Measurements from ENCODE around the gene DENND1A. TPM values are rescaled to one million over a fixed set of nuclear protein-coding genes. Genes with fewer than 3 reads are reported as not detected.
A peak's percentile ranks its signal among the peaks of the same experiment; 100 is the strongest.
"Not testable (repeated sequence)": the region's sequence is repeated elsewhere in the genome, so short reads cannot be mapped to it uniquely, and the experiment has no call there.

The DENND1A gene
- total RNA-seq, 1 donor from 2014 or later, result 18.5 TPM

DNA sequence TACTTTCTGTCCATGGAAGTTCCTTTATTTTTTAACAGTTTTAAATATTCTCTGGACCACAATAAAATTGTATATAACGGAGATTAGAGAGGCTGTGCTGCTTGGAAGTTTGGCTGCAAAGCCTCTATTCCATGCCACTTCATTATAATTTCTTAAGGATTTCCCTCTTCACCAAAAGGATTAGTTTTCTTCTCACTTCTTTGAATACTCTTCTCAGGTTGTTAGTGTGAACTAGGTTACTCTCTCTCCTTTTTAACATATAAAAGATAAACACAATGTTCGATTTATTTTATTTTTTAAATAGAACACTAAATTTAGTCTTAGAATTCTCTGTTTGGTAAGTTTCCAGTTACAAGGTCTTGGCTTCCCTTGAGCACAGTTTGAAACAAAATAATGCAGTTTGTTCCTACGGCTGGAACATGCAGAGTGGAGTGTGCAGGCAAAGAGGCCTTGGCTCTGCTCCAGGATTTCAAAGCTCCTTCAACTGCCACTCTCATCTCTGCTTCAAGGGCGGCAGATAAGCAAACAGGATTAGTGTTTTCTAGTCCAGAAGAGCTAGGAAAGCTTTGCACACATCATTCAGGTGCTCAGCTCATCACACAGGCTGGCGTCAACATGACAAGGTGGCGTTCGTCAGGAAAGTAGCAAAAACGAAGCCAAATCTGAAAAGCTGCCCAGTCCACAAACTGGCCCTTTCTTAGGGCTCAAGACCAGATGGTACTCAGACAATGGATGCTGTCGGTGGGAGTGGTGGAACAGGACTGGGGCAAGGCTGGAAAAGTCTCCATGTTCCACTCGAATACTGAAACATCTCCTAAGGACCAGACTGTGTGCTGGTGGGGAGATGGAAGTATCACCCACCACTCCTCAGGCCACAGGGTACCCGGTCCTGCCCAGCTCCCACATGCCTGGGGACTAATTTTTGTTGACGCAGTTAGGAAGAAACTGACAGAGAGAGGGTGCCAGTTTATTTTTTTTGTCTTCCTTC lies 287.3 kb downstream of the DENND1A start:
- DNase-seq (ENCODE audit: low spot score), result no peak
- intact Hi-C loops (cut with micrococcal nuclease), result loop anchor here (5.0 kb wide), 1 partner anchor 80 kb away; no protein-coding TSS in a partner anchor
- no peak overlapping the region for H3K27ac Mint-ChIP-seq
- peaks cover 1% of the 10 kb centered on the region for H3K36me3 Mint-ChIP-seq (ENCODE audit: low read depth)
- H3K9me3 Mint-ChIP-seq, result no peaks in the 10 kb centered on the region
- peaks cover 27% of the 10 kb centered on the region for H3K27me3 Mint-ChIP-seq (ENCODE audit: insufficient read depth)
- H3K4me1 Mint-ChIP-seq (ENCODE audit: low read depth), result peaks cover 31% of the 10 kb centered on the region
- H3K4me3 Mint-ChIP-seq, result no peak overlapping the region

DNA sequence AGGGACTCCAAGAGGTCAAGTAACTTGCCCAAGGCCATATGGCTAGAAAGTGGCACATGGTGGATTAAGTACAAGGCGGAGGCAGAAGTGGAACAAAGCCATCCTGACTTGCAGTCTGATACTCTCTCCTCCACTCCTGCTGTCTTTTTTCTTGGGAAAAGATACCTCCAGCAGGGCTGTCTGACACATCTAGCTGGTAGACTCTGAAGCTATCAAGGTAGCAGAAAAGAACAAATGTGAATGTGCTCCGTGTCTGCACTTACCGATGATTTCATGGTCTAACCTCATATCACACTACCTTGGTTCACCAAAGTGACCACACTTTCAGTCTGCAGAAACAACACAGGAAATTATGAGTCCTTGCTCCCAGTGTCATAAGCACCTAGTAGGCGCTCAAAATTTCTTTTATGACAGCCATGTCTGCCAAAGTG lies 289.1 kb downstream of the DENND1A start:
- peaks cover 24% of the 10 kb centered on the region for H3K27me3 Mint-ChIP-seq (ENCODE audit: insufficient read depth)
- DNase-seq (ENCODE audit: low spot score), result peak; percentile 22
- H3K36me3 Mint-ChIP-seq (ENCODE audit: low read depth), result peaks cover 1% of the 10 kb centered on the region
- H3K27ac Mint-ChIP-seq, result no peak overlapping the region
- H3K9me3 Mint-ChIP-seq, result no peaks in the 10 kb centered on the region
- H3K4me3 Mint-ChIP-seq, result no peak overlapping the region
- intact Hi-C loops (cut with micrococcal nuclease), result loop anchor here (2.0 to 5.0 kb wide), 3 partner anchors 79 to 416 kb away; no protein-coding TSS in a partner anchor
- peaks cover 36% of the 10 kb centered on the region for H3K4me1 Mint-ChIP-seq (ENCODE audit: low read depth)

DNA sequence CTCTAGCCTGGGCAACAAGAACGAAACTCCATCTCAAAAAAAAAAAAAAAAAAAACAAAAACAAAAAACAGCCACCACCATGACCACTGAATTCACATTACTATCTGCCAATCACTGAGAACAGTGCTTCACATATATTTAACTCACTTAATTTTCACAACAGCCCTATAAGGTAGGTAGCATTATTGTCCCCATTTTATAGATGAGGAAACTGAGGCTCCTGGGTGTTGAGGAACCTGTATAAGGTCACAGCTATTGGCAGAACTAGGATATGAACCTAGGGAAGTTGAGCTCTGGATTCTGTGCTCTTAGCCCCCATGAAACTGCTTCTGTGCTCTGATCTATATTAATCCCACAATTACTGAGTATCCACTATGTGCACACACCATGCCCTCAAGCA lies 290.2 kb downstream of the DENND1A start:
- H3K4me1 Mint-ChIP-seq (ENCODE audit: low read depth), result peaks cover 36% of the 10 kb centered on the region
- H3K27ac Mint-ChIP-seq, result no peak overlapping the region
- no peak for DNase-seq (ENCODE audit: low spot score)
- H3K9me3 Mint-ChIP-seq, result no peaks in the 10 kb centered on the region
- H3K27me3 Mint-ChIP-seq (ENCODE audit: insufficient read depth), result peaks cover 26% of the 10 kb centered on the region
- no peak overlapping the region for H3K4me3 Mint-ChIP-seq
- intact Hi-C loops (cut with micrococcal nuclease), result loop anchor here (2.0 to 5.0 kb wide), 4 partner anchors 77 to 415 kb away; no protein-coding TSS in a partner anchor
- peaks cover 1% of the 10 kb centered on the region for H3K36me3 Mint-ChIP-seq (ENCODE audit: low read depth)

DNA sequence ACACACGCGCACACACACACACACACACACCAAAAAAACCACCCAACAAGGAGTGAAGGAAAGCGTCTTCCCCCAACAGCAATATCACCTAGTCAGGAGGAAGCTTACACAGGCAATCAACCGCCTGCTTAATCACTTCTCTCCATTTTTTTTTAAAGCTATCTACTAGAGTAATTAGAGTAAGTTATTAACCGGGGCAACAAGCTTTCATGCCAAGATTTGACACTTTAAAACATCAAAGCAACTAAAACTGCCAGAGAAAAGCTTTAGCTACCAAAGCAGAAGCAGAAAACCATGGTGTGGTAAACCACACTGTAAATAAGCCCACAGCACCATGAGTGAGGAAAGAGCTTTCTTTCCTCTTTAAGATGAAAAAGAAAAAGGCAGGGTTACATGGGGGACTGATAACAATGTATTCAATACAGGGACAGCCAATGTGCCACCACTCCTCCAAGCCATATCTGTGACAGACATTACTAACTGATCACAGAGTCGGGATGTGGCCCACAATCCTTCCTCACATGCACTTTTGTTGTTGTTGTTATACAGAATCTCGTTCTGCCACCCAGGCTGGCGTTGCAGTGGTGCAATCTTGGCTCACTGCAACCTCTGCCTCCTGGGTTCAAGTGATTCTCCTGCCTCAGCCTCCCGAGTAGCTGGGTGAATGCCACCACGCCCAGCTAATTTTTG lies 291.8 kb downstream of the DENND1A start:
- H3K4me1 Mint-ChIP-seq (ENCODE audit: low read depth), result peaks cover 36% of the 10 kb centered on the region
- H3K36me3 Mint-ChIP-seq (ENCODE audit: low read depth), result peaks cover 1% of the 10 kb centered on the region
- peaks cover 36% of the 10 kb centered on the region for H3K27me3 Mint-ChIP-seq (ENCODE audit: insufficient read depth)
- H3K4me3 Mint-ChIP-seq, result peak overlapping the region; percentile 72
- H3K9me3 Mint-ChIP-seq, result no peaks in the 10 kb centered on the region
- intact Hi-C loops (cut with micrococcal nuclease), result loop anchor here (5.0 kb wide), 1 partner anchor 289 kb away; no protein-coding TSS in a partner anchor
- DNase-seq (ENCODE audit: low spot score), result peak; percentile 26
- peak overlapping the region; percentile 64 for H3K27ac Mint-ChIP-seq

DNA sequence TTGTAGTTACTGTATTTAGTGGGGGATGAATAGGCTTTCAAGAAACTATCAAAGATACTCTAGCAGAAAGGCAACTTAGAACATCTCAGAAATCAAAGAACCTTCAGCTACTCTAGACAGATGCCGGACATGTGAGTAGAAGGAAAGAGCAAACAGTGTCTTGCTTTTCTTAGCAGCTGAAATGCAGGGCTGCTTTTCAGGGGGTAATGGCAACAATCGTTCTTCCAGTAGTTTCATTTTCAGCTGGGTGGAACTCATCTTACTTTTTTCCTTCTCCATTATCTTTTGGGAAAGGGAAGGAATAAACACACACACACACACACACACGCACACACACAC lies 292.4 kb downstream of the DENND1A start:
- Mint-ChIP-seq H3K4me3 (peak overlapping the region; percentile 72), H3K27me3 (ENCODE audit: insufficient read depth) (peaks cover 32% of the 10 kb centered on the region), H3K4me1 (ENCODE audit: low read depth) (peaks cover 36% of the 10 kb centered on the region), H3K9me3 (no peaks in the 10 kb centered on the region), H3K27ac (peak overlapping the region; percentile 64), H3K36me3 (ENCODE audit: low read depth) (peaks cover 1% of the 10 kb centered on the region)
- intact Hi-C loops (cut with micrococcal nuclease), result loop anchor here (5.0 kb wide), 1 partner anchor 290 kb away; no protein-coding TSS in a partner anchor
- DNase-seq (ENCODE audit: low spot score), result no peak

DNA sequence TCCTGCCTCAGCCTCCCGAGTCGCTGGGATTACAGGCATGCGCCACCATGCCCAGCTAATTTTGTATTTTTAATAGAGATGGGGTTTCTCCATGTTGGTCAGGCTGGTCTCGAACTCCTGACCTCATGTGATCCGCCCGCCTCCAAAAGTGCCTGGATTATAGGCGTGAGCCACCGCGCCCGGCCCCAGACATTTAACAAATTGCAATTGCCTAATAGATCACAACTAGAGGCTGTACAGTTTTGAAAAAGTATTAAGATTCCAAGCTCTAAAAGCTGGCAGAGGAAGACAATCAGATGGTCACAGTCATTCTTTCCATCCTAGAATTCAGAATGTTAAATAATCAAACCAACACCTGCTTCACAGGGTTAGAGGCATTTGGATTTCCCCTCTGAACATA lies 293.1 kb downstream of the DENND1A start:
- H3K4me3 Mint-ChIP-seq, result peak overlapping the region; percentile 33
- H3K9me3 Mint-ChIP-seq; H3K27ac Mint-ChIP-seq; DNase-seq (ENCODE audit: low spot score); H3K36me3 Mint-ChIP-seq (ENCODE audit: low read depth): not testable (repeated sequence)
- intact Hi-C loops (cut with micrococcal nuclease), result loop anchor here (5.0 kb wide), 1 partner anchor 290 kb away; no protein-coding TSS in a partner anchor
- H3K27me3 Mint-ChIP-seq (ENCODE audit: insufficient read depth), result peaks cover 34% of the 10 kb centered on the region
- peaks cover 36% of the 10 kb centered on the region for H3K4me1 Mint-ChIP-seq (ENCODE audit: low read depth)

DNA sequence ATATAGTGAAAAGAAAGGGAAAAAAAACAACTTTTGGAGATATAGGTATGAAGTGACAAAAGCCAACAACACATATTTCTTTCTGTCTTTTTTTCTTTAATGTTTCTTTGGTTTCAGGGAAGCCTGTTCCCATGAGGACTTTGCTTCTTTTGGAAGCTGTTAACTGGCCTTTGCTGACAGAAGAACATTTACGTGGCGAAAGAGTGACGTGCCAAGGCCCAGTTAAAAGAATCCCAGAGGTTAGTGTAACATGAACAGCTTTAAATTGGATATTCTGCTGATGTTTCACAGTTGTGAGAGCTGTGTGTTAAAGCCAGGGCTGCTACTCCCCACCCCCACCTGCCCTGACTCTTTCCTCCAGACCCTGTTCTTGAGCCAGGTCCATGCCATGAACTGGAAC lies 298.1 kb downstream of the DENND1A start:
- Mint-ChIP-seq H3K36me3 (ENCODE audit: low read depth) (no peaks in the 10 kb centered on the region), H3K27me3 (ENCODE audit: insufficient read depth) (peaks cover 16% of the 10 kb centered on the region), H3K27ac (no peak overlapping the region), H3K4me1 (ENCODE audit: low read depth) (no peaks in the 10 kb centered on the region), H3K4me3 (no peak overlapping the region), H3K9me3 (no peaks in the 10 kb centered on the region)
- DNase-seq (ENCODE audit: low spot score), result no peak
- intact Hi-C loops (cut with micrococcal nuclease), result no loop called here

DNA sequence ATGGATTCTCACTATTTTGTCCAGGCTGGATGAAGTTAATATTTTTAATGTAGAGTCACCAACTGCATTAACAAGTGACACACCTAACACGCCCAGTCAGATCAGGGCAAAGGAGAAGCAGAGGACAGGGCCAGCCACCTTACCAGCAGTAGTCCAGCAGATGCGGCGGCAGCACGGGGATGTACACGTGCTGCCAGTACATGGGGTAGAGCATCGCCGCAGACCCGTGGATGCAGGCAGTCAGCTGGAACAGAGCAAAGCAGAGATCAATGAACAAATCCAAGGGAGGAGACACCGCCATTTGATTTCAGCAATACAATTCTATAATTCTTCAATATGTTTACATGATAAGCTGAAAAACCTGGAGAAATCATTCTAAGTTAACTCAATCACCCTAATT lies 299.7 kb downstream of the DENND1A start:
- Mint-ChIP-seq H3K27me3 (ENCODE audit: insufficient read depth) (peaks cover 14% of the 10 kb centered on the region), H3K4me3 (no peak overlapping the region), H3K9me3 (no peaks in the 10 kb centered on the region), H3K36me3 (ENCODE audit: low read depth) (peaks cover 3% of the 10 kb centered on the region), H3K27ac (no peak overlapping the region), H3K4me1 (ENCODE audit: low read depth) (no peaks in the 10 kb centered on the region)
- intact Hi-C loops (cut with micrococcal nuclease), result no loop called here
- no peak for DNase-seq (ENCODE audit: low spot score)

DNA sequence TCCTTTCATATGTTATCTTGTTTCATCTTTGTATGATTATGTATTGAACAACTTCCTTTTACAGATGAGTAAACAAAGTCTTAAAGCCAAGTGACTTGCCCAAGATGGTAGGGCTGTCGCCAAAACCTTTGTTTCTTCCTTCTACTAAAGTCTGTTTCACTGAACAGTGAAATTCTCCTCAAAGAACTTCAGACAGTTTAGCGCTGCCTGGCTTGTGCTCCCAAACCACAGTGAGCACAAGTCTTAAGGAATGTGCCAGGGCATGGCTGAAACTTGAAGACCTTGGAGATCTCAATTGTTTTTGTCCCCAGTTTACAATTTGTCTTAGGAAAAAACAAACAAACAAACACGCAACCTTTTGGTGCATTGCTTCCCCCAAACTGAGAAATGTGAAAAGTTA lies 300.4 kb downstream of the DENND1A start:
- no peak overlapping the region for H3K27ac Mint-ChIP-seq
- peaks cover 3% of the 10 kb centered on the region for H3K36me3 Mint-ChIP-seq (ENCODE audit: low read depth)
- H3K9me3 Mint-ChIP-seq, result no peaks in the 10 kb centered on the region
- intact Hi-C loops (cut with micrococcal nuclease), result no loop called here
- H3K4me1 Mint-ChIP-seq (ENCODE audit: low read depth), result no peaks in the 10 kb centered on the region
- peaks cover 13% of the 10 kb centered on the region for H3K27me3 Mint-ChIP-seq (ENCODE audit: insufficient read depth)
- no peak for DNase-seq (ENCODE audit: low spot score)
- H3K4me3 Mint-ChIP-seq, result no peak overlapping the region

DNA sequence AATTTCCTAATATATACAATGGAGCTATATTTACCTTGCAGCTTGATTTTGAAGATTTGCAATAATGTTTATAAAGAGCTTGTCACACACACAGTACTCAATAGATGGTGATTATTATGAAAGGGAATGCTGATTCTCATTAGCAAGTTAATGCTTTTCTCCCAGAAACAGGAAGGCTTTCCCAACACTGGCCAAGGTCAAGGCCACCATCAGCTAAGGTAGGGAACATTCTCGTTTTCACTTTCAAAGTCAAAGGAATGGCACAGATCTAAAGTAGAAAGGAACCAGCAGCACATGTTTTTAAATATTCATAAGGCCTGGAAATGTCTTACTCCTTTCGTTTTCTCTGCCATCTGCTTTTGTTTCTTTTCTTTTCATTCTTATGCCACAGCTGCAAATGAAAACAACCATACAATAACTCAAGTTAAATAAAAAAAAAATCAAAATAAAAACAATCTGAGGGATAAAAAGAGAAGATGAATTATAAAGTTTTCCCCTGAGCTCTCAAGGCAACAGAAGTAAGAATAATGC lies 307.1 kb downstream of the DENND1A start:
- Mint-ChIP-seq H3K4me3 (no peak overlapping the region), H3K27ac (no peak overlapping the region), H3K4me1 (ENCODE audit: low read depth) (no peaks in the 10 kb centered on the region), H3K9me3 (no peaks in the 10 kb centered on the region), H3K27me3 (ENCODE audit: insufficient read depth) (peaks cover 2% of the 10 kb centered on the region), H3K36me3 (ENCODE audit: low read depth) (peaks cover 3% of the 10 kb centered on the region)
- no peak for DNase-seq (ENCODE audit: low spot score)
- intact Hi-C loops (cut with micrococcal nuclease), result no loop called here

DNA sequence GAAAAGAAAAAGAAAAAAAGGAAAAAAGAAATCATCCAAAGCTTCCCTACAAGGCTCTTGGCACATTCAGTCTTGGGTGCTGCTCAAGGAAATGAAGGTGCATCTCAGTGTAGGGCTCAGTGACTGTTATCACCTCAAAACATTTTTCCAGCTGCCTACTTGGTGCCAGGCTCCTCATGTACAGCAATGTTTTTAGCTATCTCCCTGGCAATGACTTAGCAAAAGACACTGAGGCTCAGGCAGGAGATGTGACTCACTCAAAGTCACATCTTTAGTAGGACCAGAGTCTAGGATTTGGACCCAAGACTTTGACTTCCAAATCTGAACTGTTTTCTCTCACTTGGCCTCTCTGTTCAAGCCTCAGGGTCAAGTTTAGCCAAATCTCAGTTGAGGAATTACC lies 309.7 kb downstream of the DENND1A start:
- H3K27me3 Mint-ChIP-seq (ENCODE audit: insufficient read depth), result peaks cover 2% of the 10 kb centered on the region
- H3K4me3 Mint-ChIP-seq, result no peak overlapping the region
- H3K9me3 Mint-ChIP-seq, result no peaks in the 10 kb centered on the region
- no peaks in the 10 kb centered on the region for H3K36me3 Mint-ChIP-seq (ENCODE audit: low read depth)
- no peaks in the 10 kb centered on the region for H3K4me1 Mint-ChIP-seq (ENCODE audit: low read depth)
- DNase-seq (ENCODE audit: low spot score), result no peak
- intact Hi-C loops (cut with micrococcal nuclease), result no loop called here
- no peak overlapping the region for H3K27ac Mint-ChIP-seq

DNA sequence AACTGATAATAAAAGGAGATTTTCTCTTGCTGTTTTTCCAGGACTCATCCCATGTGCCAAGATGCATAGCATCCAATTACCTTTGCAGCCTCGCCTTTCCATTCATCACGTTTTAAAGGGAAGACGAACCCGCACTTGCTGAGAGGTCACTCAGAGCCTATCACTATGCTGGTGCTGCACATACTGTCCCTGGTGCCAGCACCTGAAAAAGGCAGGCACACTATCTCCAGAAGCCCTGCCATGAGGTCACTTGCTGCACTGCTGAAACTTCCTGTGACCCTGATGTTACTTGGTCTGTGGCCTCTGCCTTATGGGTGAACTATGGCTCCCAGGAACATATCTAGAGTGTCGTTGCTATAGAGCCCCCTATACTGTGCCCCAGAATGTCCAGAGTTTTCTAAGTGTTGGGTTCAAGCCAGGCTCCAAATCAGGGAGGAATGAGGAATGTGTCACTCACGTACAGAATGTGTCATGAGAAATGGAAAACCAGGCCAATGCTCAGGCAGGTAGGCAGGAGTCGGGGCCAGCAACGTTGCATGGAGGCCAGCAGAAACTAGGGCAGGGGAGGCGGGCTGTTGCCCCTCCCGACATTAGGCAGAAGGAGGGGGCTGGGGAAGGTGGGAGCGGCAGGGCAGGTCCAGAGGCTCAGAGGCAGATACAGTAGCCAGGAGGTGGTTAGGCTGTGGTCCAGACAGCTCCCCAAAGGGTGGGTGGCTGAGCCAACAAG lies 311.8 kb downstream of the DENND1A start:
- Mint-ChIP-seq H3K27ac (no peak overlapping the region), H3K36me3 (ENCODE audit: low read depth) (no peaks in the 10 kb centered on the region), H3K4me1 (ENCODE audit: low read depth) (no peaks in the 10 kb centered on the region), H3K9me3 (no peaks in the 10 kb centered on the region), H3K27me3 (ENCODE audit: insufficient read depth) (peaks cover 2% of the 10 kb centered on the region), H3K4me3 (no peak overlapping the region)
- intact Hi-C loops (cut with micrococcal nuclease), result no loop called here
- no peak for DNase-seq (ENCODE audit: low spot score)

Data from activated T-helper 1 cell treated with anti-CD3 and anti-CD28 coated beads, Interleukin-12 subunit alpha, Interleukin-12 subunit beta, Interleukin-2, Interleukin-4 antibody, amounts not matched to agents 30 ng/mL and 10 ng/mL and 1 ng/mL, durations not matched to agents 14 hours and 24 hours and 36 hours (primary cell).